Activated naive CD4-positive, alpha-beta T cell treated with anti-CD3 and anti-CD28 coated beads, Interleukin-2, amount 10 ng/mL, durations not matched to agents 7 days and 5 days (primary cell): Measurements from ENCODE around the gene SURF2.
"Not testable (repeated sequence)": the region's sequence is repeated elsewhere in the genome, so short reads cannot be mapped to it uniquely, and the experiment has no call there.

Source experiments
- CTCF ChIA-PET: fragments of 350-600 bp; sonication (Branson Sonifier 250); formaldehyde crosslinking; loops from one replicate; lab custom pipeline; 2021; ENCODE audit warnings: antibody characterized with exemption; lab: Charles Lee
- DNase-seq: peaks from one replicate; pipeline ENCODE4 v3.0.0-alpha.2; 2020
- H3K27ac Mint-ChIP-seq: one replicate; pipeline ENCODE4 v1.8.0; 2021; ENCODE audit warnings: mild to moderate bottlenecking, moderate library complexity, mixed read lengths
- H3K27me3 Mint-ChIP-seq: one replicate; pipeline ENCODE4 v1.8.0; 2021; ENCODE audit warnings: mild to moderate bottlenecking, mixed read lengths
- H3K36me3 Mint-ChIP-seq: one replicate; pipeline ENCODE4 v1.8.0; 2021; ENCODE audit warnings: mixed read lengths
- H3K4me1 Mint-ChIP-seq: one replicate; pipeline ENCODE4 v1.8.0; 2021; ENCODE audit warnings: mixed read lengths
- H3K4me3 Mint-ChIP-seq: one replicate; pipeline ENCODE4 v1.8.0; 2021; ENCODE audit warnings: mild to moderate bottlenecking, moderate library complexity, mixed read lengths
- H3K9me3 Mint-ChIP-seq: one replicate; pipeline ENCODE4 v1.8.0; 2021; ENCODE audit warnings: mixed read lengths

SURF2 gene

GRCh38 chr9:133380734-133381133, 24.4 kb downstream of the SURF2 start:
- H3K9me3 Mint-ChIP-seq, result no peaks in the 10 kb centered on the region
- no peak for DNase-seq
- H3K4me3 Mint-ChIP-seq, result no peak overlapping the region
- H3K36me3 Mint-ChIP-seq, result no peaks in the 10 kb centered on the region
- CTCF ChIA-PET, result no interaction called here
- no peak overlapping the region for H3K27ac Mint-ChIP-seq
- H3K27me3 Mint-ChIP-seq, result peaks cover 15% of the 10 kb centered on the region
- peaks cover 6% of the 10 kb centered on the region for H3K4me1 Mint-ChIP-seq

- no peak overlapping the region for H3K4me3 Mint-ChIP-seq
- no peak overlapping the region for H3K27ac Mint-ChIP-seq
- peaks cover 9% of the 10 kb centered on the region for H3K27me3 Mint-ChIP-seq
- CTCF ChIA-PET, result no interaction called here
- H3K4me1 Mint-ChIP-seq, result no peaks in the 10 kb centered on the region
- DNase-seq, result no peak
- no peaks in the 10 kb centered on the region for H3K9me3 Mint-ChIP-seq
- H3K36me3 Mint-ChIP-seq, result no peaks in the 10 kb centered on the region
Measured at GRCh38 chr9:133382507-133383141, 26.3 kb downstream of the SURF2 start.

- Mint-ChIP-seq H3K9me3 (no peaks in the 10 kb centered on the region), H3K27me3 (peaks cover 1% of the 10 kb centered on the region), H3K27ac (no peak overlapping the region), H3K4me3 (no peak overlapping the region), H3K4me1 (no peaks in the 10 kb centered on the region), H3K36me3 (no peaks in the 10 kb centered on the region)
- CTCF ChIA-PET, result no interaction called here
- DNase-seq, result no peak
Measured at GRCh38 chr9:133383438-133383837, 27.1 kb downstream of the SURF2 start.

DNA sequence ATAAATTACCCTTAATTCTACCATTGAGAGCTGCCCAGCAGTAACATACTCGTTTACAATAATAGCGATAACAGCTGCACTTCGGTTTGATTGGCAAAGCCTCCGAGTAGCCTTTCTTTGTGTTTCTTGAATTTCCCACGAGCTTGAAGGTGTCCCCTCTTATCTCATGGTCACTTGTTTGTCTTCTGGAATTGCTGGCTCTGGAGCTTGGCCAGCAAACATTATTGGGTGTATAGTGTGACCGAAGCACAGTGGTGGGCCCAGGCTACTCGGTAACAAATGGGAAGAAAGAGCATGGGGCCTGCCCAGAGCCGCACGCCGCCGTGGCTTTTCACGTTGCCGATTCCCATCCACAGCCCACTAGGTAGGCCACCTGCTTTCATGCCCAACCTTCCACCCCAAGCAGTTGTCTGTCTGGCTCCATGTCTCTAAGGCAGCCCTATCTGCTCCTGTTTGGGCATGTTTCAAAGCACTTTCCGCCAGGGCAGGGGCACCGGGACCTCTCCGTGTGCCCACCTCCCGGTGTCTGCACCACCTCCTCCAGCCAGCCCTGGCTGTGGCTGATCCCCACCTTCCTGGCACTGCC, 28.5 kb downstream of the SURF2 start:
- no peaks in the 10 kb centered on the region for H3K4me1 Mint-ChIP-seq
- no peaks in the 10 kb centered on the region for H3K36me3 Mint-ChIP-seq
- no peaks in the 10 kb centered on the region for H3K9me3 Mint-ChIP-seq
- DNase-seq, result no peak
- CTCF ChIA-PET, result interaction anchor here (0.6 kb wide), 1 partner anchor 20 kb away, joined by 3 read pairs; no protein-coding TSS in a partner anchor
- H3K4me3 Mint-ChIP-seq, result no peak overlapping the region
- H3K27ac Mint-ChIP-seq, result no peak overlapping the region
- peaks cover 6% of the 10 kb centered on the region for H3K27me3 Mint-ChIP-seq

DNA sequence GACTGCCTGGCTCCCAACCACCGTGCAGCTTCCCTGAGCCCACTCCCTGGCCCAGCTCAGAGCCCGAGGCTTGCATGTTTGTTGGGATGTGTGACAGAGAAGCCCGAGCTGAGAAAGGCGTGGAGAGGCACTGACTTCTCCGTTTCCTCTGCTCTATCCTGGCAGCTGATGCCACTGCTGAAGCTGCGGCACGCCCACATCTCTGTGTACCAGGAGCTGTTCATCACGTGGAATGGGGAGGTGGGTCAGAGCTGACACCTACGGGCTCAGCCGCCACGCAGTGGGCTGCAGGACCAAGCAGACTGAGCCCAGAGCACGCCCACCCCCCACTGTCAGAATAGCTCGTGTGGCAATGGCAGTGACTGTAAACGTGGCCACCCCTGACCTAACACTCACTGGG, 29.1 kb downstream of the SURF2 start:
- no peaks in the 10 kb centered on the region for H3K4me1 Mint-ChIP-seq
- no peak for DNase-seq
- no peaks in the 10 kb centered on the region for H3K36me3 Mint-ChIP-seq
- CTCF ChIA-PET, result interaction anchor here (0.6 kb wide), 1 partner anchor 19 kb away, joined by 3 read pairs; no protein-coding TSS in a partner anchor
- no peak overlapping the region for H3K4me3 Mint-ChIP-seq
- no peaks in the 10 kb centered on the region for H3K9me3 Mint-ChIP-seq
- peaks cover 6% of the 10 kb centered on the region for H3K27me3 Mint-ChIP-seq
- H3K27ac Mint-ChIP-seq, result no peak overlapping the region

GRCh38 chr9:133386338-133386737, 30.0 kb downstream of the SURF2 start:
- no peak for DNase-seq
- CTCF ChIA-PET, result interaction anchor here (1.2 kb wide), 1 partner anchor 11 kb away, joined by 4 read pairs; no protein-coding TSS in a partner anchor
- no peak overlapping the region for H3K4me3 Mint-ChIP-seq
- H3K36me3 Mint-ChIP-seq, result no peaks in the 10 kb centered on the region
- H3K27ac Mint-ChIP-seq, result no peak overlapping the region
- peaks cover 6% of the 10 kb centered on the region for H3K27me3 Mint-ChIP-seq
- H3K4me1 Mint-ChIP-seq, result no peaks in the 10 kb centered on the region
- no peaks in the 10 kb centered on the region for H3K9me3 Mint-ChIP-seq

- Mint-ChIP-seq H3K27me3 (peaks cover 6% of the 10 kb centered on the region), H3K36me3 (no peaks in the 10 kb centered on the region), H3K4me3 (no peak overlapping the region), H3K27ac (no peak overlapping the region), H3K9me3 (no peaks in the 10 kb centered on the region), H3K4me1 (no peaks in the 10 kb centered on the region)
- CTCF ChIA-PET, result interaction anchor here (1.2 kb wide), 1 partner anchor 10 kb away, joined by 4 read pairs; no protein-coding TSS in a partner anchor
- no peak for DNase-seq
Measured at GRCh38 chr9:133387680-133388079, 31.3 kb downstream of the SURF2 start.

- no peak for DNase-seq
- Mint-ChIP-seq H3K4me3 (no peak overlapping the region), H3K4me1 (no peaks in the 10 kb centered on the region), H3K9me3 (no peaks in the 10 kb centered on the region), H3K27ac (no peak overlapping the region), H3K36me3 (no peaks in the 10 kb centered on the region), H3K27me3 (peaks cover 15% of the 10 kb centered on the region)
- CTCF ChIA-PET, result no interaction called here
Measured at GRCh38 chr9:133389025-133389557, 32.7 kb downstream of the SURF2 start.

GRCh38 chr9:133389562-133389961, 33.2 kb downstream of the SURF2 start:
- CTCF ChIA-PET, result no interaction called here
- no peak overlapping the region for H3K4me3 Mint-ChIP-seq
- no peak for DNase-seq
- no peaks in the 10 kb centered on the region for H3K4me1 Mint-ChIP-seq
- no peaks in the 10 kb centered on the region for H3K36me3 Mint-ChIP-seq
- H3K27me3 Mint-ChIP-seq, result peaks cover 18% of the 10 kb centered on the region
- no peaks in the 10 kb centered on the region for H3K9me3 Mint-ChIP-seq
- no peak overlapping the region for H3K27ac Mint-ChIP-seq

DNA sequence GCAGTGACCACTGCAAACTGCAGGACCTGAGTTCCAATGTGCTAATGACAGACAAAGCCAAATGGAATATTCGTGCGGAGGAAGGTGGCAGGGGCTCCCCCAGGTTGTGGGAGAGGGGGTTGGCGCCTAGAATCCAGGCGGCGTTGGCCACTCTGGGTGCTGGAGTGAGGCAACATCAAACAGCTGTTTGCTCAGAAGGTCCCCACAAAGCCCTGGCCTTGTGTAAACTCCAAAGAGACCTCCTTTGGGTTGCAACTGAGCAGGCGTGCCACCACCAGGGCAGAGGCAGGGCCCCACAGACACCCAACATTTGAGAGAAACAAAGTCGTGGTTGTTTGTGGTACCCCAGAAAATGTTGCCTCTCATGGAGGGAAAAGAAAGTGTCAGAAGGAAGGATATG, 34.4 kb downstream of the SURF2 start:
- Mint-ChIP-seq H3K9me3 (no peaks in the 10 kb centered on the region), H3K36me3 (no peaks in the 10 kb centered on the region), H3K27ac (no peak overlapping the region), H3K4me3 (no peak overlapping the region), H3K27me3 (peaks cover 30% of the 10 kb centered on the region), H3K4me1 (no peaks in the 10 kb centered on the region)
- DNase-seq, result no peak
- CTCF ChIA-PET, result no interaction called here

GRCh38 chr9:133391449-133391848, 35.1 kb downstream of the SURF2 start:
- DNase-seq, H3K4me1 Mint-ChIP-seq, H3K27ac Mint-ChIP-seq, H3K4me3 Mint-ChIP-seq, H3K36me3 Mint-ChIP-seq, CTCF ChIA-PET, H3K9me3 Mint-ChIP-seq: not testable (repeated sequence)
- H3K27me3 Mint-ChIP-seq, result peaks cover 31% of the 10 kb centered on the region

- H3K27ac Mint-ChIP-seq, CTCF ChIA-PET, H3K4me3 Mint-ChIP-seq, H3K9me3 Mint-ChIP-seq, DNase-seq, H3K4me1 Mint-ChIP-seq, H3K36me3 Mint-ChIP-seq: not testable (repeated sequence)
- H3K27me3 Mint-ChIP-seq, result peaks cover 37% of the 10 kb centered on the region
Measured at GRCh38 chr9:133392308-133392707, 36.0 kb downstream of the SURF2 start.

DNA sequence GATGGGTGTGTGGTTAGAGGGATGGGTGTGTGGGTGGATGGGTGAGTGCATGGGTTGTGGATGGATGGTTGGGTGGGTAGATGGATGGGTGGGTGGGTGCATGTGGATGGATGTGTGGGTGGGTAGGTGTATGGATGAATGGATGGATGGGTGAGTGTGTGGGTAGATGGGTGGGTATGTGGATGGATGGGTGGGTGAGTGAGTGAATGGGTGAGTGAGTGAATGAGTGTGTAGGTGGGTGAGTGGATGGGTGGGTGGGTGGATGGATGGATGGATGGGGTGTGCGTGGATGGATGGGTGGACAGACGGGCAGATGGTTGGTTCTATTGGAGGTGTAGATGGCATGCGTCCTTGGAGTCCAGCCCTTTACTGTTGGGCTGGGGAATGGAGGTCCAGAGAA, 37.0 kb downstream of the SURF2 start:
- CTCF ChIA-PET, result no interaction called here
- peaks cover 41% of the 10 kb centered on the region for H3K27me3 Mint-ChIP-seq

GRCh38 chr9:133394687-133395271, 38.4 kb downstream of the SURF2 start:
- Mint-ChIP-seq H3K36me3 (no peaks in the 10 kb centered on the region), H3K9me3 (no peaks in the 10 kb centered on the region), H3K27me3 (peaks cover 36% of the 10 kb centered on the region), H3K4me3 (no peak overlapping the region), H3K27ac (no peak overlapping the region), H3K4me1 (no peaks in the 10 kb centered on the region)
- no peak for DNase-seq
- CTCF ChIA-PET, result interaction anchor here (1.3 to 2.7 kb wide), 2 partner anchors 10 to 90 kb away, joined by 3 to 12 read pairs; no protein-coding TSS in a partner anchor

More for the DNA sequence above, 37.0 kb downstream of the SURF2 start:
- Mint-ChIP-seq H3K9me3 (no peaks in the 10 kb centered on the region), H3K4me1 (no peaks in the 10 kb centered on the region), H3K36me3 (no peaks in the 10 kb centered on the region), H3K4me3 (no peak overlapping the region), H3K27ac (no peak overlapping the region)
- DNase-seq, result no peak
